ENCODE results near the gene GPR22. TPM values are rescaled to one million over a fixed set of nuclear protein-coding genes. Genes with fewer than 3 reads are reported as not detected.

Gene GPR22
- total RNA-seq, 1 experiment from 2014 or later: not detected

- Histone ChIP-seq H2BK20ac (ENCODE audit: low read depth, low read length, poor library complexity, severe bottlenecking) (no peak overlapping the region), H3K14ac (ENCODE audit: insufficient read depth, low read length) (no peak overlapping the region), H2AK5ac (ENCODE audit: insufficient read length, low read length) (no peak overlapping the region), H3K9ac (ENCODE audit: extremely low read depth, insufficient read length, low read length) (no peak overlapping the region), H3K79me2 (ENCODE audit: insufficient read depth, low read length) (no peaks in the 10 kb centered on the region), H3K56ac (ENCODE audit: insufficient read length, low read depth, low read length) (no peak overlapping the region), H2BK12ac (ENCODE audit: insufficient read length, low read depth, low read length) (no peak overlapping the region), H4K5ac (ENCODE audit: insufficient read length, low read depth, low read length) (no peak overlapping the region), H3K4me1 (ENCODE audit: insufficient read depth, low read length) (no peaks in the 10 kb centered on the region), H3K23ac (ENCODE audit: insufficient read length, low read depth, low read length) (no peak overlapping the region), H2AFZ (ENCODE audit: low read length) (no peak overlapping the region), H3K4ac (ENCODE audit: low read depth, low read length) (no peak overlapping the region), H3K23me2 (ENCODE audit: insufficient read length, low read depth, low read length, poor library complexity, severe bottlenecking) (no peaks in the 10 kb centered on the region), H2BK120ac (ENCODE audit: low read depth, low read length, poor library complexity, severe bottlenecking) (no peak overlapping the region), H4K20me1 (ENCODE audit: control insufficient read depth, insufficient read depth, insufficient read length) (no peaks in the 10 kb centered on the region), H4K91ac (ENCODE audit: insufficient read length, low read depth, low read length) (no peak overlapping the region), H3K4me2 (ENCODE audit: insufficient read depth, insufficient read length, low read length) (no peak overlapping the region), H3T11ph (ENCODE audit: low read length) (no peak overlapping the region), H3K27ac (ENCODE audit: insufficient read length, low read depth, low read length) (no peak overlapping the region), H3K18ac (ENCODE audit: insufficient read length, low read depth, low read length) (no peak overlapping the region), H2BK15ac (ENCODE audit: low read depth, low read length) (no peak overlapping the region), H4K8ac (replicated peaks; ENCODE audit: insufficient read length, low read depth, low read length) (no peak overlapping the region), H3K27me3 (ENCODE audit: insufficient read depth, low read length) (no peaks in the 10 kb centered on the region), H3K9me3 (ENCODE audit: control insufficient read depth, low read depth, low read length) (no peaks in the 10 kb centered on the region), H2BK5ac (ENCODE audit: insufficient read length, low read length) (no peak overlapping the region), H3K79me1 (ENCODE audit: insufficient read depth, low read depth, low read length, poor library complexity, severe bottlenecking) (no peaks in the 10 kb centered on the region)
- no peaks in the 10 kb centered on the region for H3K27me3 Mint-ChIP-seq (ENCODE audit: low read depth)
- no peak overlapping the region; a peak in 1 of 7 replicates for H3K27ac Mint-ChIP-seq
- no CpG with 5 or more reads among the region's 3 CpGs for WGBS (ENCODE audit: extremely low coverage, insufficient read length, low lambda C conversion rate)
- no peak for TF ChIP-seq CTCF (conservative IDR thresholded peaks at IDR 0.05)
- H3K9me3 Mint-ChIP-seq: no peaks in the 10 kb centered on the region
- H3K36me3 Mint-ChIP-seq (ENCODE audit: insufficient read depth in 1 of 3, low read depth in 3 of 3): no peaks in the 10 kb centered on the region
- no peak for DNase-seq
- H3K4me3 Mint-ChIP-seq: no peak overlapping the region
- H3K4me1 Mint-ChIP-seq: peaks cover 15 to 19% of the 10 kb centered on the region in 2 experiments
These were observed 5.1 kb upstream of the GPR22 start for GRCh38 chr7:107464666-107465226.

All from H9 (cell line).